GM18858 (cell line): ENCODE results near the gene NWD2.
"Not testable (repeated sequence)": the region's sequence is repeated elsewhere in the genome, so short reads cannot be mapped to it uniquely, and the experiment has no call there.

ENCODE experiments used
- ATAC-seq: cut with Tn5 transposase; IDR thresholded peaks from one replicate; pipeline ENCODE4 v1.9.1; 2021; ENCODE audit not compliant: unreplicated experiment

NWD2 gene, protein sequence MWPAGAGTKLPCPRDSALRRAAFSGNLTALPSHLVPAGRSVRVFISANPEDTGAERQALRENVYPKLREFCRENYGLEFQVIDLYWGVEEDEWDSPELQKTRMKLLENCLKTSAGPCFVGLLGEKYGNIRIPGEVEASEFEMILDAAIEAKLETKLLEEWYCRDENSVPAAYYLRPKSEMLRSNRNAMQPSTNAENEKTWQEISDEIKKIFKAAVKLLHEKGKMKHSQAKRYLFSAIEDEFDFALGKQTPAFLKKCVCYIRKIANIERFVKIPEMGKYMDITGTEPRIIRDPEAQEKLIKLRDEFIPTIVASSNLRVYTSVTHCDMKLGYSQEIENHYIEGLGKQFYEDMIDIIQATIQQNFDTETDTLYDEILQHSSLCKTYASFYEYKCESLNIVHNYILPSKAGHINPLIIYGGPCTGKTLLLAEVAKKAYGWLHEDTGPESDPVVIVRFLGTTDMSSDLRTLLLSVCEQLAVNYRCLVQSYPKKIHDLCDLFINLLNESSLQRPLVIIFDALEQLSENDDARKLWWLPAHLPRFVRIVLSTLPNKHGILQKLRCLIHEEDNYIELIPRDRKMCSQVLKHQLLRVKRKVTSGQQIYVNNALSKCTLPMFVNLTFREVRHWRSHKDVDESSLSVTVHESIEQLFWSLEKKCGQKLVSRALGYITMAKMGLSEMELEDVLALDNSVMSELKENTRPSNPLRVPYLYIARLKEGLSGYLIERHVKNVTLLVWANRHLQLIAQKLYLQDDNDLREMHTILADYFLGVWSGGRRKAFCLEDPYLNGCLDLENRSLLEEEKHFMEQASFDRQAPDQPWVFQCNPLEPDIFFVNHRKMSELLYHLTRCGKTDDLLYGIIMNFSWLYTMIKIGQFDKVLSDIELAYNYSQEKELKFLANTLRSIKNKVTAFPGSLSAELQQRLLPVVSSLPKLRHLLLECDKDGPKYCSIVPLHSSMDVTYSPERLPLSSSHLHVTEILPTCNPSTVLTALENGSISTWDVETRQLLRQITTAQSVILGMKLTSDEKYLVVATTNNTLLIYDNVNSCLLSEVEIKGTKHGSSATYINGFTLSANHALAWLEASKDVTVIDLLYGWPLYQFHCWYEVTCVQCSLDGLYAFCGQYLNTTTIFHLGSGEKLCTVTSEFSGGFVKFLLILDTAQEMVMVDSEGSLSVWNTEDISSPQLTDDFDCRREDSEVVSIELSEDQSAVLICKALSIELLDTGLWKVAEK (N-terminal part only)

DNA sequence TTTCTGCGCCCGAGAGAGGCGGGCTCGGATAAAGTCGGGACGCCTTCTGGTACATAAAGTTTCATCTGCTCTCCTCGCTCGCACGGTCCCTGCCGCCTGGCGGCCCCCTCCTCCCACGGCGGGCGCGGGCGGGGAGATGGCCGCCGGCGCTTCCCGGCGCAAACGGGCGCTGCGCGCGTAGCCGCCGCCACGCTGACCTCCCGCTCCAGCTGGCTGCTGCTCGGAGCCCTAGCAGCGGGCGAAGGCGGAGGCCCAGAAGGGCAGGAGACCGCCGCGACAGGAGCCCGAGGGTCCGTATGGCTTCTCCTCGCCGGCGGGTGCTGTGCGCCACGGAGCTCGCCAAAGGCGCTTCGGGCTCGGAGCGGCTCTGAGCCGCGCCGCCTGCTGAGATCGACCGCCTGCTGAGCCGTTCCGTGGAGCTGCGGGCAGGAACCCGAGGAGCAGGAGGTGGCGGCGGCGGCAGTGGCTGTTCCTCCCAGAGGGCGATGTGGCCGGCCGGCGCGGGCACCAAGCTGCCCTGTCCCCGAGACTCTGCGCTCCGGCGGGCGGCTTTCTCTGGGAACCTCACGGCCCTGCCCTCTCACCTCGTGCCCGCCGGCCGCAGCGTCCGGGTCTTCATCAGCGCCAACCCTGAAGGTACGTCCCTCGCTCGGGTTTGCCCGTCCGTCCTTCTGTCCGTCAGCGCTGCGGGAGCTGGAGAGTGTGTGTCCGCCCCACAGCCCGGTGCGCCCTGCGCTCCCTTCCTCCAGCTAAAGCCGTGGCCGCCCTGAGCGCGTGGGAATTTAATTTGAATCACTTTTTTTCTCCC lies at the start of gene NWD2:
NWD2 (plus strand) TSS at position 161 of the 808 bp plus-strand sequence; CDS start at position 486, 325 bp downstream.
- no peak for ATAC-seq

GRCh38 chr4:37197899-37198298 lies 46.6 kb upstream of the NWD2 start:
- ATAC-seq, result no peak

DNA sequence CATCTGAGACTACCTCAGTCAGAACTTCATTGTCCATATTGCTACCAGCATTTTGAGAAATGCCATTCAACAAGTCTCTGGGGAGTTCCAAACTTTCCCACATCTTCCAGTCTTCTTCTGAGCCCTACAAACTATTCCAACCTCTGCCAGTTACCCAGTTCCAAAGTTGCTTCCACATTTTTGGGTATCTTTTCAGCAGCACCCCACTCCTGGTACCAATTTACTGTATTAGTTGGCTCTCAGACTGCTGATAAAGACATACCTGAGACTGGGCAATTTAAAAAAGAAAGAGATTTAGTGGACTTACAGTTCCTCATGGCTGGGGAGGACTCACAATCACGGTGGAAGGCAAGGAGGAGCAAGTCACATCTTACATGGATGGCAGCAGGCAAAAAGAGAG lies 39.8 kb upstream of the NWD2 start:
- ATAC-seq, result not testable (repeated sequence)

DNA sequence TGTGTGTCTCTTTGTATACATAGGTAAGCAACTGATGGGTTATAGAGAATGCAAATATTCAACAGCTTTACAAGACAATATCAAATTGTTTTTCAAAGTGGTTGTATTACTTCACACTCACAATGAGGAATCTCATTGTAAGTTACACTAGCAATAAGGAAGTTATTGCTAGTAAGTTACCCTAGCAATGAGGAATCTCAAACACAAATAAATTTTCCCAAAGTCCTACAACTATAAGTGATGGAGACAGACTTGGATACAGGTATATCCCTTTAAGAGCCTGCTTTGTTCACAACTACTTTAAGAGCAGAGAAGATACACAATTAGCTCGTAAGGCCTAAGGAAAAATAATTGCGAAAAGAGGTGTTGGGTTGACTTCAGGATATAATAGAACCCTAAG lies 28.3 kb upstream of the NWD2 start:
- no peak for ATAC-seq

DNA sequence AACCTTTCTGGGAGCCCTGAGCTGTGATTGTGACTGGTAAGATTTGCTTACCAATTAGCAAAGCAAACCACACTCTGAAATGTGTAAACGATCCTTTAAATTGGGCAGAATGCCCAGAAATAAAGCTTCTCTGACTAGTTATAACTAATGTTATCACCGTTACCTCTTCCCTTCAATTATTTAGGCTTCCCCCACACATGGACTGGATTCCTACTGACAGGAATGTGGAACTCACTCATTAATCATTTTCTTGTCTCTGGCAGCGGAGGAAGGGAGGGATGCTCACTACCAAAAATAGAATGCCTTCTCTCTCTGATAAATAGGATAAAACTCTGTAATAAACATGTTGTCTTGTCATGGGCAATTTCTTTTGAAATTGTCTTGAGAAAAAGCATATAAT lies 25.3 kb upstream of the NWD2 start:
- no peak for ATAC-seq

- ATAC-seq, result no peak
Measured at GRCh38 chr4:37219990-37220389, 24.6 kb upstream of the NWD2 start.

GRCh38 chr4:37220685-37221084 lies 23.9 kb upstream of the NWD2 start:
- ATAC-seq, result no peak

- ATAC-seq, result no peak
Measured at GRCh38 chr4:37223732-37224131, 20.8 kb upstream of the NWD2 start.

DNA sequence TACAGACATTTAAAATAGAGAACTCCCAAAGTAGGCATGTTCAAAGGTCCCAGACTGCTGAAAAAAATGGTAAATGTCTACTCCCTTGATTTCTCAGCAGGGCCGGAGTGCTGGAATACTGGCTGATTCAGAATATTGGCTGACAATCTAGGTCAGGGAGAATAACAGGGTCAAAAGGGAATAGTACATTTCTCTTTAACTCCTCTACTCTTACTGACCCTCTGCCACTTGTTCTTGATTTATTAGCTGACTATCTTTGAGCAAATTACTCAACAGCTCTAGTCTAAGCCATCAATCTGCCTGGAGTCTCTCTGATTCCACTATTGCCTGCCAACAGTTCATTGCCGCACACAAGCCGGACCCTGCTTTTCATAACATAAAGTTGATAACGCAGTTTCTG lies 19.7 kb upstream of the NWD2 start:
- ATAC-seq, result no peak

GRCh38 chr4:37225778-37226177 lies 18.8 kb upstream of the NWD2 start:
- no peak for ATAC-seq

DNA sequence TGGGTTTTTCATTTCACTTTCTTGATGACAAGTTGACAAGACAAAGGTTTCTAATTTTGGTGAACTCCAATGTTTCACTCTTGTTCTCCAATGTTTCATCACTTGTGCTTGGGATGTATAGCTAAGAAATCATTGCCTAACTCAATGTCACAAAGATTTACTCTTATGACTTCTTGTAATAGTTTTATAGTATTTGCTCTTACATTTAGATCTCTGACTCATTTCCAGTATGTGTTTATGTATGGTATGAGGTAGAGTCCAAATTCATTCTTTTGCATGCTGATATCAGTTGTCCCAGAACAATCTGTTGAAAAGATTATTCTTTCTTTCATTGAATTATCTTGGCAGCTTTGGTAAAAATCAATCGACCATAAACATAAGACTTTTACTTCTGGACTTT lies 12.2 kb upstream of the NWD2 start:
- ATAC-seq, result no peak

DNA sequence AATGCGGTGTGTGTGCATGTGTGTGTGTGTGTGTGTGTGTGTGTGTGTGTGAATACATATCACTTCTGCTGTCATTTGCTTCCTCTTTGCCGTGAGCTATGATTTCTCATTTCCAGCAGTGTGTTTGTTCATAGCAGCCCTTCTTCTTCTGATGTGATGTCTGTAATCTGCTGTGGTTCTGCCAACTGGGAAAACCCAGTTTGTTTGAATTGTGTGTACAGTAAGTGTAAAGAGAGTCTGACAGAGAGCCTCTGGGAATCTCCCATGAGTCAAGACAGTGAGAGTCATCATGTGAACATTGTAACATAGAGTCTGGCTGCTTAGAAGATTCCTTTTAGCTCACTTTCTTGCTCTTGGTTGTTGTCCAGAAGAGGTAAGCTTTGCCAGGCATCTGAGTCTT lies 8.4 kb upstream of the NWD2 start:
- no peak for ATAC-seq

GRCh38 chr4:37241647-37242046 lies 2.9 kb upstream of the NWD2 start:
- ATAC-seq, result peak; percentile 58

- ATAC-seq, result no peak
Measured at GRCh38 chr4:37243051-37243450, 1.5 kb upstream of the NWD2 start.

GRCh38 chr4:37243722-37244582 lies 591 bp upstream of the NWD2 start:
- no peak for ATAC-seq

DNA sequence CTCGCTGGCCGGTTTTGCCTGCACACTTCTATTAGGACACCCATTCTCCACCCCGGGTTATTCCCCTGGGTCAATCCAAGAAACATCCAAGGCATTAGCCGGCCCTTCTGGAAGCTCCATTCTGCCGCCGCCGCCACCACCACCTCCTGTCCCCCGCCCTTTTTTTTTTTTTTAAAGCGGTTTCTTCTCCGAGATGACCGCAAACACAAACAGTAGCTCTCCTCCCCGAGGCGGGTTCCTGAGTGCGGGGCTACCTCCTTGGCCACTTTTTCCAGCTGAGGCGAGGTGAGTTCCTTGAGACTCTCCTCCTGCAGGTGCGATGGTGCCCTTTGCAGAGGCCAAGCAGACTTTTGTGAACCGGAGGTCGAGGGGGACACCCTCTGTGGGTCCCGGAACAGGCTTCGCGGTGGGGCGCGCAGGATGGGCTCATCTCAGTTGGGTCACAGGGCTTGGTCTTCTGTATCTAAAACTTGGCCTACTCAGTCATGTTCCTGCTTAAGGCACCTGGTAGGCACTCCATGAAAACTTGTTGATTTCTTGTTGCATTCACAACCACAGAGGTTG lies 930 bp downstream of the NWD2 start:
- ATAC-seq, result no peak

GRCh38 chr4:37246891-37247290 lies 2.3 kb downstream of the NWD2 start:
- ATAC-seq, result no peak

DNA sequence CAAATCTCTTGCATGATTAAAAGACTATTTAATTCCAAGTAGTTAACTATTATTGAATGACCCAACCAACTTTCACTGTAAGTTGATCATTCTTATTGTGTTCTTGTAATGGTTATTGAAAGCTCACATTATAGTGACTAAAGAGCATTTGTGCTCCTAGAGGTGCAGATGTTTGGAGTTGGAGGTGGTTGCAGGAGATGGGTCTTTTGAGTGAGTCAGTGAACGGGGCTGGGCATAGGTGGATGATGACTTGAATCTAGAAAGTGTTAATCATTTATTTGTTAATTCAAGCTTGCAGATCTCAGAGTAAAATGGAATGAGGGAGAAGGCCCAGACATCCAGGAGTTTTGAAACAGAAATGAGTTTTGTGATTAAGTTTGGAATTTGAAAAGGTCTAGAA lies 13.7 kb downstream of the NWD2 start:
- no peak for ATAC-seq

- no peak for ATAC-seq
Measured at GRCh38 chr4:37268319-37268718, 23.8 kb downstream of the NWD2 start.
